IMR-90 (cell line): ENCODE results near the gene PRKCG.

ENCODE experiments used
- MAFK ChIP-seq: IDR thresholded peaks from 2 replicates; pipeline ENCODE4 v1.6.1; 2012; ENCODE audit warnings: low read depth, low read length, improper control_type of control experiment
- POLR2A ChIP-seq: IDR thresholded peaks from 2 replicates; pipeline ENCODE4 v1.6.1; 2012; ENCODE audit warnings: mild to moderate bottlenecking, low read depth, low read length

DNA sequence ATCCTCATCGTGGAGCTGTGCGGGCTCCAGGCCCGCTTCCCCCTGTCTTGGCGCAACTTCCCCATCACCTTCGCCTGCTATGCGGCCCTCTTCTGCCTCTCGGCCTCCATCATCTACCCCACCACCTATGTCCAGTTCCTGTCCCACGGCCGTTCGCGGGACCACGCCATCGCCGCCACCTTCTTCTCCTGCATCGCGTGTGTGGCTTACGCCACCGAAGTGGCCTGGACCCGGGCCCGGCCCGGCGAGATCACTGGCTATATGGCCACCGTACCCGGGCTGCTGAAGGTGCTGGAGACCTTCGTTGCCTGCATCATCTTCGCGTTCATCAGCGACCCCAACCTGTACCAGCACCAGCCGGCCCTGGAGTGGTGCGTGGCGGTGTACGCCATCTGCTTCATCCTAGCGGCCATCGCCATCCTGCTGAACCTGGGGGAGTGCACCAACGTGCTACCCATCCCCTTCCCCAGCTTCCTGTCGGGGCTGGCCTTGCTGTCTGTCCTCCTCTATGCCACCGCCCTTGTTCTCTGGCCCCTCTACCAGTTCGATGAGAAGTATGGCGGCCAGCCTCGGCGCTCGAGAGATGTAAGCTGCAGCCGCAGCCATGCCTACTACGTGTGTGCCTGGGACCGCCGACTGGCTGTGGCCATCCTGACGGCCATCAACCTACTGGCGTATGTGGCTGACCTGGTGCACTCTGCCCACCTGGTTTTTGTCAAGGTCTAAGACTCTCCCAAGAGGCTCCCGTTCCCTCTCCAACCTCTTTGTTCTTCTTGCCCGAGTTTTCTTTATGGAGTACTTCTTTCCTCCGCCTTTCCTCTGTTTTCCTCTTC lies 8.0 kb upstream of the PRKCG start:
- TF ChIP-seq MAFK (no peak), POLR2A (peak; percentile 51; the same call in 1 of the 2 replicates)
